ENCODE results near the gene ZWILCH. TPM values are rescaled to one million over a fixed set of nuclear protein-coding genes. Genes with fewer than 3 reads are reported as not detected.

ZWILCH gene
- total and polyA plus RNA-seq, 2 donors (not counting 1 experiment from before 2014, with no cell fraction given), result 14.5 to 25.4 TPM

DNA sequence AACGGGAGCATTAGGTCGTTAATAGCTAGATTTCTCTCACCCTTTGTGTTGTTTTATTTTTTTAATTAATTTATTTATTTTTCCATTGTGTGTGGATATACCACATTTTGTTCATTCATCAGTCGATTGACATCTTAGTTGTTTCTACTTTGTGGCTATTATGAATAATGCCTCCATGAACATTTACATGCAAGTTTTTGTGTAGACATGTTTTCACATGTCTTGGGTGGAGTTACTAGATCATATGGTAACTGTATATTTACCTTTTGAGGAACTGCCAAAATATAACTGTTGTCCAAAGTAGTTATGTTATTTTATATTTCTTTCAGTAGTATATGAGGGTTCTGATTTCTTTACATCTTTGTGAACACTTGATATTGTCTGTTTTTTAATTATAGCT is 18.8 kb downstream of the ZWILCH start:
- no peak for DNase-seq (ENCODE audit: low read depth in 2 of 2)
- H3K4me3 ChIP-seq (replicated peaks in 1 of 4; ENCODE audit: control extremely low read depth in 1 of 4, insufficient read depth in 1 of 4, low read depth in 3 of 4, low read length in 4 of 4), result no peak overlapping the region
- no peak overlapping the region for H3K4me2 ChIP-seq (ENCODE audit: extremely low read depth, insufficient read depth, low read length)
- no peak for TF ChIP-seq CTCF (conservative IDR thresholded peaks at IDR 0.05 in 1 of 2, IDR thresholded peaks at IDR 0.05 in 1 of 2; ENCODE audit: low read depth in 1 of 2, low read length in 2 of 2)
- TF ChIP-seq EZH2 (IDR thresholded peaks at IDR 0.05; ENCODE audit: low read length, missing control alignments), result no peak
- H3K9ac ChIP-seq (ENCODE audit: insufficient read depth, low read length), result no peak overlapping the region
- H3K4me1 ChIP-seq (ENCODE audit: control insufficient read depth, extremely low read depth, insufficient read depth, low read length), result no peaks in the 10 kb centered on the region
- H3K27ac ChIP-seq (ENCODE audit: insufficient read depth, low read length), result no peak overlapping the region
- H3K9me3 ChIP-seq (ENCODE audit: control insufficient read depth, insufficient read depth, low read depth, low read length), result no peaks in the 10 kb centered on the region
- no peaks in the 10 kb centered on the region for H3K36me3 ChIP-seq (ENCODE audit: control insufficient read depth, insufficient read depth, low read length)
- no peak overlapping the region for H2AFZ ChIP-seq (ENCODE audit: low read length)
- H3K27me3 ChIP-seq (ENCODE audit: control insufficient read depth, insufficient read depth, low read length), result no peaks in the 10 kb centered on the region
- H3K79me2 ChIP-seq (ENCODE audit: control insufficient read depth, insufficient read depth, low read length), result no peaks in the 10 kb centered on the region
- no peaks in the 10 kb centered on the region for H4K20me1 ChIP-seq (ENCODE audit: control insufficient read depth, extremely low read depth, insufficient read depth, low read length)

DNA sequence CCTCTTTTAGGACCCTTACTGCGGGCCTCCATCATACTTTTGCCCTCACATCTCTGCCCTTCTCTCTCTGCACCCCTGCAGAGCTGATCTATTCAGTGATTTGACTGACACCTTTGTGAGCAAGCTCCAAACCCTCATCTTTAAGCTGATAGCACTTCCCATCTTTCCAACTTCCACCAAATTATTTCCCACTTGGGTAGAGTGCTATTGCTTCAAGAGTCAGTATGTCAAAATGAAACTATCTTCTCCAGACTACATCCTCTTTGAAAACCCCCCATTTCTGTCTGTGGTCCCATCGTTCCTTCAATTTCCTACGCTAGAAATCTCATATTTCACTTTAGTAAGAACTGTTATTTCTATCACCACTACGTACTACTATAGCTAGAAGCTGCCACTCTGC is 19.7 kb downstream of the ZWILCH start:
- H3K4me2 ChIP-seq (ENCODE audit: extremely low read depth, insufficient read depth, low read length), result no peak overlapping the region
- TF ChIP-seq CTCF (conservative IDR thresholded peaks at IDR 0.05 in 1 of 2, IDR thresholded peaks at IDR 0.05 in 1 of 2; ENCODE audit: low read depth in 1 of 2, low read length in 2 of 2), result no peak
- no peak for TF ChIP-seq EZH2 (IDR thresholded peaks at IDR 0.05; ENCODE audit: low read length, missing control alignments)
- H3K36me3 ChIP-seq (ENCODE audit: control insufficient read depth, insufficient read depth, low read length), result peaks cover 2% of the 10 kb centered on the region
- no peaks in the 10 kb centered on the region for H4K20me1 ChIP-seq (ENCODE audit: control insufficient read depth, extremely low read depth, insufficient read depth, low read length)
- H3K9ac ChIP-seq (ENCODE audit: insufficient read depth, low read length), result no peak overlapping the region
- H3K79me2 ChIP-seq (ENCODE audit: control insufficient read depth, insufficient read depth, low read length), result no peaks in the 10 kb centered on the region
- no peaks in the 10 kb centered on the region for H3K27me3 ChIP-seq (ENCODE audit: control insufficient read depth, insufficient read depth, low read length)
- no peak for DNase-seq (ENCODE audit: low read depth in 2 of 2)
- no peak overlapping the region for H3K27ac ChIP-seq (ENCODE audit: insufficient read depth, low read length)
- H3K4me3 ChIP-seq (replicated peaks in 1 of 4; ENCODE audit: control extremely low read depth in 1 of 4, insufficient read depth in 1 of 4, low read depth in 3 of 4, low read length in 4 of 4), result no peak overlapping the region
- no peaks in the 10 kb centered on the region for H3K9me3 ChIP-seq (ENCODE audit: control insufficient read depth, insufficient read depth, low read depth, low read length)
- no peaks in the 10 kb centered on the region for H3K4me1 ChIP-seq (ENCODE audit: control insufficient read depth, extremely low read depth, insufficient read depth, low read length)
- H2AFZ ChIP-seq (ENCODE audit: low read length), result no peak overlapping the region

GRCh38 chr15:66535056-66535455 is 29.9 kb downstream of the ZWILCH start:
- H3K27ac ChIP-seq (ENCODE audit: insufficient read depth, low read length), result no peak overlapping the region
- H3K27me3 ChIP-seq (ENCODE audit: control insufficient read depth, insufficient read depth, low read length), result no peaks in the 10 kb centered on the region
- H4K20me1 ChIP-seq (ENCODE audit: control insufficient read depth, extremely low read depth, insufficient read depth, low read length), result no peaks in the 10 kb centered on the region
- no peak overlapping the region for H2AFZ ChIP-seq (ENCODE audit: low read length)
- H3K79me2 ChIP-seq (ENCODE audit: control insufficient read depth, insufficient read depth, low read length), result no peaks in the 10 kb centered on the region
- H3K4me1 ChIP-seq (ENCODE audit: control insufficient read depth, extremely low read depth, insufficient read depth, low read length), result no peaks in the 10 kb centered on the region
- no peak for DNase-seq (ENCODE audit: low read depth in 2 of 2)
- no peak overlapping the region for H3K4me3 ChIP-seq (replicated peaks in 1 of 4; ENCODE audit: control extremely low read depth in 1 of 4, insufficient read depth in 1 of 4, low read depth in 3 of 4, low read length in 4 of 4)
- H3K4me2 ChIP-seq (ENCODE audit: extremely low read depth, insufficient read depth, low read length), result no peak overlapping the region
- H3K9ac ChIP-seq (ENCODE audit: insufficient read depth, low read length), result no peak overlapping the region
- peaks cover 4% of the 10 kb centered on the region for H3K36me3 ChIP-seq (ENCODE audit: control insufficient read depth, insufficient read depth, low read length)
- no peak for TF ChIP-seq CTCF (conservative IDR thresholded peaks at IDR 0.05 in 1 of 2, IDR thresholded peaks at IDR 0.05 in 1 of 2; ENCODE audit: low read depth in 1 of 2, low read length in 2 of 2)
- TF ChIP-seq EZH2 (IDR thresholded peaks at IDR 0.05; ENCODE audit: low read length, missing control alignments), result no peak
- H3K9me3 ChIP-seq (ENCODE audit: control insufficient read depth, insufficient read depth, low read depth, low read length), result no peaks in the 10 kb centered on the region
